Endodermal cell (in vitro differentiated cells): Measurements from ENCODE around the gene LRRC3. TPM values are rescaled to one million over a fixed set of nuclear protein-coding genes. Genes with fewer than 3 reads are reported as not detected.
A peak's percentile ranks its signal among the peaks of the same experiment; 100 is the strongest.

Experiments
- DNase-seq: peaks from one replicate; pipeline ENCODE4 v3.0.0-alpha.2; 2017
- H3K27ac ChIP-seq: 2 replicates; pipeline ENCODE4 v1.5.1; 2013; ENCODE audit warnings: mild to moderate bottlenecking, low read depth, low read length, moderate library complexity
- H3K27me3 ChIP-seq: 2 replicates; pipeline ENCODE4 v1.6.1; 2013; ENCODE audit warnings: mild to moderate bottlenecking, low read length, moderate library complexity; ENCODE audit not compliant: insufficient read depth, control insufficient read depth, poor library complexity, severe bottlenecking
- H3K36me3 ChIP-seq: 2 replicates; pipeline ENCODE4 v1.7.0; 2013; ENCODE audit warnings: mild to moderate bottlenecking, low read length, moderate library complexity; ENCODE audit not compliant: control insufficient read depth, insufficient read depth
- H3K4me1 ChIP-seq: one replicate; pipeline ENCODE4 v1.7.0; 2013; ENCODE audit warnings: low read length; ENCODE audit not compliant: control insufficient read depth, insufficient read depth
- H3K4me3 ChIP-seq: 2 replicates; pipeline ENCODE4 v1.5.1; 2013; ENCODE audit warnings: mild to moderate bottlenecking, low read length, moderate library complexity
- H3K9ac ChIP-seq: 2 replicates; pipeline ENCODE4 v1.6.1; 2013; ENCODE audit warnings: mild to moderate bottlenecking, low read length, moderate library complexity; ENCODE audit not compliant: poor library complexity, severe bottlenecking; ENCODE audit errors: extremely low read depth
- H3K9me3 ChIP-seq: 2 replicates; pipeline ENCODE4 v1.6.1; 2013; ENCODE audit warnings: mild to moderate bottlenecking, low read length, moderate library complexity; ENCODE audit not compliant: control insufficient read depth
- H3K27ac Mint-ChIP-seq: 2 replicates; pipeline ENCODE4 v1.8.0; 2020; ENCODE audit warnings: mixed read lengths
- H3K27me3 Mint-ChIP-seq: 2 replicates; pipeline ENCODE4 v1.8.0; 2021; ENCODE audit warnings: mild to moderate bottlenecking, mixed read lengths; ENCODE audit not compliant: insufficient read depth
- H3K36me3 Mint-ChIP-seq: 2 replicates; pipeline ENCODE4 v1.8.0; 2020; ENCODE audit warnings: low read depth, mixed read lengths
- H3K4me1 Mint-ChIP-seq: 2 replicates; pipeline ENCODE4 v1.8.0; 2020; ENCODE audit warnings: mixed read lengths
- H3K4me3 Mint-ChIP-seq: 2 replicates; pipeline ENCODE4 v1.8.0; 2020; ENCODE audit warnings: mild to moderate bottlenecking, moderate library complexity, mixed read lengths
- H3K9me3 Mint-ChIP-seq: 2 replicates; pipeline ENCODE4 v1.8.0; 2020; ENCODE audit warnings: mild to moderate bottlenecking, mixed read lengths
- CTCF ChIP-seq: fragments of 200-600 bp; sonication (generic); conservative IDR thresholded peaks from 2 replicates; pipeline ENCODE4 v1.5.0; 2021; ENCODE audit warnings: antibody characterized with exemption, mild to moderate bottlenecking
- WGBS, 2 experiments: methylation state at CpG; one replicate each; pipeline versions ENCODE4 v1.1.5 to v1.1.7; 2013; ENCODE audit warnings: missing lambda C conversion rate in 2 of 2, mixed read lengths in 1 of 2; ENCODE audit not compliant: insufficient coverage in 1 of 2, insufficient read length in 1 of 2; 5-methylcytosine and 5-hydroxymethylcytosine counted together
- total RNA-seq, 2 donors: library from RNA; stranded (reverse); fragmentation: NEBNext Ultra II Directional in 1 of 2; extraction: Animal tissue kit (Norgen Biotek cat#: 25700) in 1 of 2; gene quantifications; 2 replicates in 1 of 2; 3 replicates in 1 of 2; pipeline ENCODE4 v1.2.1, GENCODE V29; 2021

LRRC3 gene
- total RNA-seq, 2 donors from 2014 or later: 14.1 to 16.5 TPM

GRCh38 chr21:44413566-44414290, 41.6 kb upstream of the LRRC3 start:
- no peaks in the 10 kb centered on the region for H3K36me3 Mint-ChIP-seq
- H3K27me3 ChIP-seq: no peaks in the 10 kb centered on the region
- no peak overlapping the region for H3K9ac ChIP-seq
- H3K4me3 ChIP-seq: no peak overlapping the region
- H3K27ac Mint-ChIP-seq: no peak overlapping the region
- H3K4me3 Mint-ChIP-seq: no peak overlapping the region
- no peak overlapping the region for H3K27ac ChIP-seq
- DNase-seq: peak; percentile 20
- H3K36me3 ChIP-seq: no peaks in the 10 kb centered on the region
- peaks cover 3% of the 10 kb centered on the region for H3K27me3 Mint-ChIP-seq
- H3K9me3 Mint-ChIP-seq: peaks cover 8% of the 10 kb centered on the region
- WGBS, 2 experiments: 94 to 95% methylated on average over 21 to 27 of the region's 27 CpGs
- no peak for TF ChIP-seq CTCF
- H3K4me1 Mint-ChIP-seq: peaks cover 3% of the 10 kb centered on the region
- peaks cover 5% of the 10 kb centered on the region for H3K9me3 ChIP-seq
- H3K4me1 ChIP-seq: no peaks in the 10 kb centered on the region

GRCh38 chr21:44414291-44415072, 40.8 kb upstream of the LRRC3 start:
- TF ChIP-seq CTCF: no peak
- peaks cover 3% of the 10 kb centered on the region for H3K4me1 Mint-ChIP-seq
- Histone ChIP-seq H3K27me3 (no peaks in the 10 kb centered on the region), H3K9ac (no peak overlapping the region), H3K4me3 (no peak overlapping the region), H3K9me3 (no peaks in the 10 kb centered on the region), H3K36me3 (no peaks in the 10 kb centered on the region), H3K27ac (no peak overlapping the region), H3K4me1 (no peaks in the 10 kb centered on the region)
- WGBS, 2 experiments: 93% methylated on average over 15 to 30 of the region's 30 CpGs
- peak; percentile 42 for DNase-seq
- no peak overlapping the region for H3K27ac Mint-ChIP-seq
- peaks cover 3% of the 10 kb centered on the region for H3K27me3 Mint-ChIP-seq
- no peak overlapping the region for H3K4me3 Mint-ChIP-seq
- peaks cover 6% of the 10 kb centered on the region for H3K9me3 Mint-ChIP-seq
- peaks cover 1% of the 10 kb centered on the region for H3K36me3 Mint-ChIP-seq

DNA sequence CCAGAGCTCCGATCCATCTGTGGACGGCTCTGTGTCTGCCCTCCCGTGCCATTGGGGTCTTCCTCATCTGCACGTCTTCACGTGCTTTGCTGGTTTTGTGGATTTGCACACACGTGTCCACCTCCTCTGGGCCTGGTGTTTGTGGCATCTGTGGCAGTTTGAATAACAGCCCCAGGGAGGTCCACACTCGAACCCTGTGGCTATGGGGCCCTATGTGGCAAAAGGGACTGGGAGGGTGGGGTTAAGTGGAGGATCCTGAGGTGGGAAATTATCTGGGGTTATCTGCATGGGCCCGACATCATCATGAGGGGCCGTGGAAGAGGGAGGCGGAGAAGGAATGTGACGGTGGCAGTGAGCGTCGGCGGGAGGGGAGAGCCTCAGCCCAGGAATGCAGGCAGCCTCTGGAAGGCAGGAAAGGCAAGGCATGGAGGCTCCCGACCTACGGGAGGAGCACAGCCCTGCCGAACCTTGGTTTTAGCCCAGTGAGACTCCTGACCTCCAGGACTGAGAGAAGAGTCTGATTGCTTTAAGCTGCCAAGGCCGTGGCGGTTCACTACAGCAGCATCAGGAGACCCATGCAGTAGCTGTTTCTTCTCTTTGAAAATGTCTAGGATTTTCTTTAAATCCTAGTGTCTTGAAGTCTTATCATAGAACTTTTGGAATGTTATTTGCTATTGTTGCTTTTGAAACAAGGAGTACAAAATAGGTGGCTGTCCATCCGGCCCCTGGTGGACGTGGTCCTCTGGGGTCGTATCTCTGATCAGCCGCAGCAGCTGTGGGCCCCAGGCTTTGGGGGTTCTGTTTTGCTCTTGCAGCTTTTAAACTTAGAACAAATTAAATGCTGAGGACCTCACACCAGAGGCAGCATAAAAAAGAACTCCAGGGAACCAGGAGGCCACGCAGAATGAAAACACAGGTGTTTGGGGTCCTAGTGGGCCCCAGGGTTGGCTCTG, 40.0 kb upstream of the LRRC3 start:
- DNase-seq: peak; percentile 53
- H3K27ac Mint-ChIP-seq: no peak overlapping the region
- Histone ChIP-seq H3K4me3 (no peak overlapping the region), H3K36me3 (no peaks in the 10 kb centered on the region), H3K9ac (no peak overlapping the region), H3K27ac (no peak overlapping the region), H3K27me3 (no peaks in the 10 kb centered on the region), H3K4me1 (no peaks in the 10 kb centered on the region), H3K9me3 (no peaks in the 10 kb centered on the region)
- WGBS, 2 experiments: 83 to 84% methylated on average over 20 to 24 of the region's 24 CpGs
- no peak overlapping the region for H3K4me3 Mint-ChIP-seq
- peaks cover 2% of the 10 kb centered on the region for H3K36me3 Mint-ChIP-seq
- no peak for TF ChIP-seq CTCF
- peaks cover 3% of the 10 kb centered on the region for H3K27me3 Mint-ChIP-seq
- peaks cover 3% of the 10 kb centered on the region for H3K4me1 Mint-ChIP-seq
- H3K9me3 Mint-ChIP-seq: peaks cover 6% of the 10 kb centered on the region
